Stomach (tissue), 4 donors: ENCODE results near the gene DUS3L.

Source experiments
- EP300 ChIP-seq: sonication (generic); formaldehyde crosslinking; IDR thresholded peaks from one replicate; pipeline ENCODE4 v1.6.1; 2017; ENCODE audit warnings: antibody characterized with exemption
- POLR2A ChIP-seq, 4 donors: fragments of 450-650 bp; IDR thresholded peaks; one replicate each; pipeline ENCODE4 v1.6.1; 2016; ENCODE audit warnings: antibody characterized with exemption in 4 of 4, control low read depth in 2 of 4, mild to moderate bottlenecking in 1 of 4, moderate library complexity in 1 of 4
- POLR2AphosphoS5 ChIP-seq, 3 donors: sonication (generic); formaldehyde crosslinking; IDR thresholded peaks; one replicate each; pipeline ENCODE4 v1.6.1; 2016; ENCODE audit warnings: antibody characterized with exemption in 3 of 3
- TF ChIP-seq, protein P1 (sequence below), 7 experiments: fragments of 450-650 bp in 4 of 7; fragments of 200-600 bp in 3 of 7; sonication (generic) in 3 of 7; IDR thresholded peaks; one replicate each; pipeline ENCODE4 v1.5.1; 2016 to 2019; ENCODE audit warnings: antibody characterized with exemption in 7 of 7, control low read depth in 2 of 7, mild to moderate bottlenecking in 1 of 7

GRCh38 chr19:5793188-5793587 is 2.2 kb upstream of the DUS3L start:
- TF ChIP-seq POLR2AphosphoS5 (IDR thresholded peaks at IDR 0.05) (no peak), POLR2A (IDR thresholded peaks at IDR 0.05) (no peak), EP300 (no peak)
- TF ChIP-seq, protein P1, sequence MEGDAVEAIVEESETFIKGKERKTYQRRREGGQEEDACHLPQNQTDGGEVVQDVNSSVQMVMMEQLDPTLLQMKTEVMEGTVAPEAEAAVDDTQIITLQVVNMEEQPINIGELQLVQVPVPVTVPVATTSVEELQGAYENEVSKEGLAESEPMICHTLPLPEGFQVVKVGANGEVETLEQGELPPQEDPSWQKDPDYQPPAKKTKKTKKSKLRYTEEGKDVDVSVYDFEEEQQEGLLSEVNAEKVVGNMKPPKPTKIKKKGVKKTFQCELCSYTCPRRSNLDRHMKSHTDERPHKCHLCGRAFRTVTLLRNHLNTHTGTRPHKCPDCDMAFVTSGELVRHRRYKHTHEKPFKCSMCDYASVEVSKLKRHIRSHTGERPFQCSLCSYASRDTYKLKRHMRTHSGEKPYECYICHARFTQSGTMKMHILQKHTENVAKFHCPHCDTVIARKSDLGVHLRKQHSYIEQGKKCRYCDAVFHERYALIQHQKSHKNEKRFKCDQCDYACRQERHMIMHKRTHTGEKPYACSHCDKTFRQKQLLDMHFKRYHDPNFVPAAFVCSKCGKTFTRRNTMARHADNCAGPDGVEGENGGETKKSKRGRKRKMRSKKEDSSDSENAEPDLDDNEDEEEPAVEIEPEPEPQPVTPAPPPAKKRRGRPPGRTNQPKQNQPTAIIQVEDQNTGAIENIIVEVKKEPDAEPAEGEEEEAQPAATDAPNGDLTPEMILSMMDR (IDR thresholded peaks at IDR 0.05) = no peak
